Kidney (tissue), 14 donors: ENCODE data around the gene SNED1. TPM values are rescaled to one million over a fixed set of nuclear protein-coding genes. Genes with fewer than 3 reads are reported as not detected.

ENCODE experiments used
- DNase-seq, 5 donors: peaks; one replicate each; pipeline ENCODE4 v3.0.0-alpha.2; 2013 to 2020
- FAIRE-seq: peaks from 2 replicates; lab custom pipeline; 2012; peaks lifted over from hg19 to GRCh38; lab: Jason Lieb, UNC
- H3K27ac ChIP-seq, 2 donors: one replicate each; pipeline ENCODE4 v1.7.0; 2013; ENCODE audit warnings: low read depth in 2 of 2, low read length in 2 of 2, inconsistent platforms in 1 of 2
- H3K27me3 ChIP-seq: one replicate; pipeline ENCODE4 v1.7.1; 2013; ENCODE audit warnings: low read length, inconsistent platforms; ENCODE audit not compliant: control insufficient read depth, insufficient read depth
- H3K36me3 ChIP-seq, 3 donors: one replicate each; pipeline versions ENCODE4 v1.7.0 to v1.7.1; 2013; ENCODE audit warnings: low read length in 3 of 3, control low read depth in 1 of 3, inconsistent platforms in 1 of 3; ENCODE audit not compliant: insufficient read depth in 3 of 3, control insufficient read depth in 2 of 3
- H3K4me1 ChIP-seq, 3 donors: one replicate each; pipeline versions ENCODE4 v1.7.0 to v1.7.1; 2013; ENCODE audit warnings: low read length in 3 of 3, inconsistent platforms in 1 of 3, low read depth in 1 of 3; ENCODE audit not compliant: control insufficient read depth in 2 of 3, insufficient read depth in 2 of 3
- H3K4me3 ChIP-seq, 3 donors: one replicate each; pipeline versions ENCODE4 v1.7.0 to v1.8.1; 2013; ENCODE audit warnings: low read length in 3 of 3, control low read depth in 1 of 3, inconsistent platforms in 1 of 3
- H3K9ac ChIP-seq, 3 donors: one replicate each; pipeline versions ENCODE4 v1.7.0 to v1.7.1; 2013; ENCODE audit warnings: low read length in 3 of 3, control low read depth in 1 of 3, inconsistent platforms in 1 of 3
- H3K9me3 ChIP-seq, 3 donors: one replicate each; pipeline versions ENCODE4 v1.7.0 to v1.7.1; 2013; ENCODE audit warnings: low read length in 3 of 3, control low read depth in 1 of 3, inconsistent platforms in 1 of 3; ENCODE audit not compliant: control insufficient read depth in 2 of 3, insufficient read depth in 1 of 3
- intact Hi-C: fragments of 100-400 bp; cut with DNase I; formaldehyde crosslinking; loops from one replicate; pipeline ENCODE4 v1.11.1; 2022
- polyA plus RNA-seq: library from polyadenylated mRNA; stranded (reverse); fragments of 350-450 nt; fragmentation: Illumina TruSeq; extraction: RNeasy Lipid Tissue Mini Kit (QIAGEN cat#74804); gene quantifications from one replicate; pipeline ENCODE4 v1.2.3, GENCODE V29; 2014; ENCODE audit warnings: low read depth, low replicate concordance; ENCODE audit not compliant: insufficient read depth
- total RNA-seq: library from RNA; stranded (reverse); fragmentation: NEBNext Ultra II Directional; extraction: Animal tissue kit (Norgen Biotek cat#: 25700); gene quantifications from one replicate; pipeline ENCODE4 v1.2.1, GENCODE V29; 2021
- TF ChIP-seq, protein P1 (sequence below): IDR thresholded peaks from 3 replicates; pipeline ENCODE4 v1.5.1; 2012; ENCODE audit warnings: mild to moderate bottlenecking, moderate library complexity, borderline replicate concordance; ENCODE audit not compliant: insufficient read depth; ENCODE audit errors: extremely low read depth
- donor health status: control.
- donor health status: control.
- donor health status: control.
- donor health status: control.
- donor health status: control.
- donor health status: DM: yes; HTN: yes; CAD: no.
- donor health status: Normal renal cell carcinoma (clear cell type).

Gene SNED1
- total and polyA plus RNA-seq, 2 donors from 2014 or later, result 3.0 to 42.1 TPM

DNA sequence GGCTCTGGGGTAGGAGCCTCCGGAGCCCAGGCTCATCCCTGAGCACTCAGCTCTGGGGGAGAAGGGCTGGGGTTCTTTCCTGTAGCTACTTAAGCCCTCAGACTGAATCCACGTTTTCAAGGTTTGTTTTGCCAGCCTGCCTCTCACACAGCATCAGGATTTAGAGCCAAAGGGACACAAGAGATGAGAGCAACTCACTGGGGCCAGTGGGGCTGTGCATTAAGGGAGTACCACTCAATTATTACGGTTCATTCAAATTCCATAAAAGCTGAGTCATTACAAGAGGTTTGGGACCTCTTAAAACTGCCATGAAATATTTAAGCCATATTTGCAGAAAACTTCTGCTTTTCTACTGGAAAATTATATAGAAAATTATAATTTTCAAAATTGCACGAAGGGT lies 17.1 kb upstream of the SNED1 start:
- Histone ChIP-seq H3K27ac (no peak overlapping the region), H3K4me1 (peaks cover 0 to 3% (median 0%) of the 10 kb centered on the region in 3 donors), H3K9me3 (no peaks in the 10 kb centered on the region), H3K27me3 (no peaks in the 10 kb centered on the region), H3K4me3 (no peak overlapping the region), H3K9ac (no peak overlapping the region), H3K36me3 (no peaks in the 10 kb centered on the region)
- TF ChIP-seq, protein P1, sequence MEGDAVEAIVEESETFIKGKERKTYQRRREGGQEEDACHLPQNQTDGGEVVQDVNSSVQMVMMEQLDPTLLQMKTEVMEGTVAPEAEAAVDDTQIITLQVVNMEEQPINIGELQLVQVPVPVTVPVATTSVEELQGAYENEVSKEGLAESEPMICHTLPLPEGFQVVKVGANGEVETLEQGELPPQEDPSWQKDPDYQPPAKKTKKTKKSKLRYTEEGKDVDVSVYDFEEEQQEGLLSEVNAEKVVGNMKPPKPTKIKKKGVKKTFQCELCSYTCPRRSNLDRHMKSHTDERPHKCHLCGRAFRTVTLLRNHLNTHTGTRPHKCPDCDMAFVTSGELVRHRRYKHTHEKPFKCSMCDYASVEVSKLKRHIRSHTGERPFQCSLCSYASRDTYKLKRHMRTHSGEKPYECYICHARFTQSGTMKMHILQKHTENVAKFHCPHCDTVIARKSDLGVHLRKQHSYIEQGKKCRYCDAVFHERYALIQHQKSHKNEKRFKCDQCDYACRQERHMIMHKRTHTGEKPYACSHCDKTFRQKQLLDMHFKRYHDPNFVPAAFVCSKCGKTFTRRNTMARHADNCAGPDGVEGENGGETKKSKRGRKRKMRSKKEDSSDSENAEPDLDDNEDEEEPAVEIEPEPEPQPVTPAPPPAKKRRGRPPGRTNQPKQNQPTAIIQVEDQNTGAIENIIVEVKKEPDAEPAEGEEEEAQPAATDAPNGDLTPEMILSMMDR, result no peak
- DNase-seq (peak in 2 of 5 donors; percentile 5 to 22), FAIRE-seq (no peak)
- intact Hi-C loops, result no loop called here

DNA sequence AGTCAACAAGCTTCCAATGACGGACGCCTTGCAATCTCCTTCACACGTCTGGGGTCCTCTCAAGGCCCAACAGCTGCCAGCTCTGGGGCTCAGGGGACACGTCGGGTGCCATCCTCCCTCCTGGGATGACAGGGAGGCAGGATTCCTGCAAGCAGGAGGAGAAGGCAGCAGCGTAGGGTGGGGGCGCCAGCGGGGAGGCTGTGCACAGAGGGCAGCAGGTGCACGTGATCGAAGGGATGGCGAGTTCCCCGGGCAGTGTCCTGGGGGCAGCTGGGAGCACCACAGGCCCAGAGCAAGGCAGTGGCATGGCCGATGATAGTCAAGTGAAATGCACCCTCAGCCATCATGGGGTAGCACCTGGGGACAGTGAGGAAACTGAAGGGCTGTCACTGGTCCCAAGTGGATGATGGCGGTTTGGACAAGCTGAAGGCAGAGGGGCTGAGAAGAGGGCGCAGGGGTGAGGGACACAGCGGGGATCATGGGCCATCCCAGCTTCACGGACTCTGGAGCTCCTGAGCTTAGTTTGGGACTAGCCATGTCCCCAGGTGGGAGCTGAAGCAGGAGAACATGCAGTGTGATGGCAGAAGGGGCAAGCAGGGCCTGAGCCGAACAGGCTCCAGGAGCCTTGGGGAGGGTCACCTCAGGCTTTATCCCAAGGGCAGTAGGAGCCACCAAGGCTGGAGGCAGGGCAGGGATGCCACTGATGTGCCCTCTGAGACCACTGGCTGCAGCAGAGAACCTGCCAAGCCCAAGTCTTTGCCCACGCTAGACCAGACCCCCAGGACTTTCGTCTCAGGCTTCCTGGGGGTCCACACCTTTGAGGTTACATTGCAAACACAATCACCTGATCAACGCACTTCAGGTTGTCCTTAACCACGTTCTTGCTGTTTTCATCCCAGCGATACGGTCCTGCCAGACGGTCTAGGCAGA lies 16.3 kb upstream of the SNED1 start:
- Histone ChIP-seq H3K9me3 (no peaks in the 10 kb centered on the region), H3K4me3 (no peak overlapping the region), H3K9ac (no peak overlapping the region), H3K36me3 (no peaks in the 10 kb centered on the region), H3K4me1 (peaks cover 0 to 7% (median 0%) of the 10 kb centered on the region in 3 donors), H3K27me3 (no peaks in the 10 kb centered on the region), H3K27ac (no peak overlapping the region)
- TF ChIP-seq, protein P1, result no peak
- FAIRE-seq (no peak), DNase-seq (peak in 2 of 5 donors; percentile 40 to 63)
- intact Hi-C loops, result no loop called here

DNA sequence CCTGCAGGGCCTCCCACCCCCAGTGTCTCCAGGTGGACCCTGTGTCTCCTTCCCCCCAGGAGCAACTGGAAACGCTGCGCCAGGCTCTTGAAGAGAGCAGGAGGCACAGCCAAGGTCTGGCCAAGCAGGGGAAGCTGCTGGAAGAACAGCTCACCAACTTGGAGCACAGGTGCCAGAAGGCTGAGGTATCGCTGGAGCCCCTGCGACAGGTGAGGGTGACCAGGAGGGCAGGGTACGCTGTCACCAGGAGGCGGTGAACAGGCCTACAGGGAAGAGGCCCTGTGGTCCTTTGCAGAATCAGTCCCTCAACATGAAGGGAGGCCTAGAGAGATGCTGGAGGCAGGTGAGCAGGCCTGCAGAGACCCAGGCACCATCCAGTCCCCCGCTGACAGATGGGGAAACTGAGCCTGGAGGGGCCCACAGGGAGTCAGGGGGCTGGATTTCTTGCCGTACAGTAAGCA lies 15.6 kb upstream of the SNED1 start:
- H3K36me3 ChIP-seq, result no peaks in the 10 kb centered on the region
- no peaks in the 10 kb centered on the region for H3K27me3 ChIP-seq
- DNase-seq, result peak in 2 of 5 donors; percentile 37 to 53
- no peak overlapping the region for H3K27ac ChIP-seq
- intact Hi-C loops, result no loop called here
- no peak overlapping the region for H3K4me3 ChIP-seq
- peaks cover 0 to 13% (median 0%) of the 10 kb centered on the region in 3 donors for H3K4me1 ChIP-seq
- H3K9me3 ChIP-seq, result no peaks in the 10 kb centered on the region
- H3K9ac ChIP-seq, result no peak overlapping the region
- no peak for FAIRE-seq
- TF ChIP-seq, protein P1, result no peak
